Measurements from ENCODE around the gene CBLN1.
"Not testable (repeated sequence)": the region's sequence is repeated elsewhere in the genome, so short reads cannot be mapped to it uniquely, and the experiment has no call there.

GRCh38 chr16:49228335-49228734 is 53.3 kb downstream of the CBLN1 start:
- TF ChIP-seq CTCF (IDR thresholded peaks at IDR 0.05; ENCODE audit: insufficient read depth, low read depth, low read length); EZH2 (IDR thresholded peaks at IDR 0.05; ENCODE audit: insufficient read depth, low read length): not testable (repeated sequence)
